Neuron (in vitro differentiated cells): ENCODE data around the gene MTA3.

Source experiments
- H2AFZ ChIP-seq: one replicate; pipeline ENCODE4 v1.6.1; 2013; ENCODE audit warnings: low read depth, mild to moderate bottlenecking, inconsistent platforms, low read length, moderate library complexity
- H3K27me3 ChIP-seq: one replicate; pipeline ENCODE4 v1.6.1; 2013; ENCODE audit warnings: low read length; ENCODE audit not compliant: insufficient read depth
- H3K36me3 ChIP-seq: one replicate; pipeline ENCODE4 v1.6.1; 2013; ENCODE audit warnings: low read length; ENCODE audit not compliant: insufficient read depth
- H3K4me1 ChIP-seq: one replicate; pipeline ENCODE4 v1.6.1; 2013; ENCODE audit warnings: low read length; ENCODE audit not compliant: insufficient read depth
- H3K4me3 ChIP-seq: 2 replicates; pipeline ENCODE4 v1.5.1; 2013; ENCODE audit warnings: mild to moderate bottlenecking, low read length, moderate library complexity
- H3K9me3 ChIP-seq: one replicate; pipeline ENCODE4 v1.6.1; 2013; ENCODE audit warnings: low read length

Gene MTA3

DNA sequence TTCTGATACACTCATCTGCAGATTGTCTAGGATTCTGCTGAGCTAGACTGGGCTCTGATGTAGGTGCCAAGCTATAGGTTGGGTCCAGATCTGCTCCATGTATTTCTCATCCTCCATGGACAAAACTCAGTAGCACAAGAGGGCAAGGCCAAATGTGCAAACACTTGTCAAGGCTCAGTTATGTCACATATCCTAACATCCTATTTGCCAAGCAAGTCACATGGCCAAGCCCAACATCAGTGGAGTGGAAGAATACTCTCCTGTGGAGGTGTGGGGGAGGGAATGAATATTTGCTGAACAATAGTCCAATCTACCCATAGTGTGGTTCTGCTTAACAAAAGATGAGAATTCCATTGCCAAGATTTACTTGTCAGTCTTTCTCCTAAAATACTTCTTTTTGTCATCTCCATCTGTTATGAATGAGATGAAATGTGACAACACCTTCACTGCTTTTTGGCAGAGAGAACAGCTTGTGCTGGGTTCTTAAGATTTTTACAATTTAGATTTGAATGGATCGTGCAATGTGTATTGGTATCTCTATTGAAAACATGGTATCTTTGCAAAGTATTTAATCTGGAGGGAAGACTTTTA is 105.7 kb downstream of the MTA3 start:
- Histone ChIP-seq H3K9me3 (no peaks in the 10 kb centered on the region), H2AFZ (no peak overlapping the region), H3K4me3 (no peak overlapping the region), H3K27me3 (no peaks in the 10 kb centered on the region), H3K4me1 (peaks cover 4% of the 10 kb centered on the region), H3K36me3 (peaks cover 1% of the 10 kb centered on the region)

DNA sequence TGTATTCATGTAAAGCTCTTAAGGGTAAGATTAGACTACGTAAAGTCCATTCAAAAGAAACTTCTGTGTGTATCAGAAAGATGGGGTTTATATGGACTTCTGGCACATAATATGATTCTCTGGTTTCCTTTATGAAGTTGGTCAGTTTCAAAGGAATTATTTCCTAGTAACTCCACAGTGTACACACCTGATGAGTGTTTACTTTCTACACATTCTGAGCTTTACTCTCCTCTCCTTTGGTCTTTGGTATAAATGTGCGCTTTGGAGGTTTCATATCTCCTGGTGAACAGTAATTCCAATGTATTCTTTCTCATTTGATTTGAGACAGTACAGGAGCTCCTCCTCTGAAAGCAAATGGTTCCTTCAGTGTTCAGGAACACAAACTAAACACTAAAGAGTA is 107.4 kb downstream of the MTA3 start:
- H3K4me3 ChIP-seq = no peak overlapping the region
- H3K9me3 ChIP-seq = no peaks in the 10 kb centered on the region
- no peak overlapping the region for H2AFZ ChIP-seq
- no peaks in the 10 kb centered on the region for H3K27me3 ChIP-seq
- H3K4me1 ChIP-seq = peaks cover 4% of the 10 kb centered on the region
- H3K36me3 ChIP-seq = peaks cover 4% of the 10 kb centered on the region

DNA sequence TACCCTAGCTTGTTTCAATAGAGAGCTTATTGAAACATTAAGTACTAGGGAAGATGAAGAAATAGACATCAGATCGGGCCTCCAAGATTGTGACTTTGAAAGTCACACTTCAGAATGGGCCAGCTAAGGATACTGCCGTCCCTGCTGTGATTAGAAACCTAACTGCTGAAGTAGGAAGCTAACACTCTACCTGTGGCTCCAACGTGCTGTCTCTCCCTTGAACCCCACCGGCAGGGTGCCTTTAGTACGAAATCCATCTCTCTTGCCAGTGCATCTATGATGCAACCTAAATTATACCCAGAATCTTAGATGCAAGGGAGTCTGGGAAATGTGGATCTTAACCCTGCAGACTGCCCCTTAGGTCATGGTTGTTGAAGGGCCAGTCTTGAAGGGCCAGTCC is 116.9 kb downstream of the MTA3 start:
- H3K4me3 ChIP-seq = no peak overlapping the region
- H3K36me3 ChIP-seq = peaks cover 3% of the 10 kb centered on the region
- H3K9me3 ChIP-seq = no peaks in the 10 kb centered on the region
- no peaks in the 10 kb centered on the region for H3K27me3 ChIP-seq
- no peaks in the 10 kb centered on the region for H3K4me1 ChIP-seq
- H2AFZ ChIP-seq = no peak overlapping the region

DNA sequence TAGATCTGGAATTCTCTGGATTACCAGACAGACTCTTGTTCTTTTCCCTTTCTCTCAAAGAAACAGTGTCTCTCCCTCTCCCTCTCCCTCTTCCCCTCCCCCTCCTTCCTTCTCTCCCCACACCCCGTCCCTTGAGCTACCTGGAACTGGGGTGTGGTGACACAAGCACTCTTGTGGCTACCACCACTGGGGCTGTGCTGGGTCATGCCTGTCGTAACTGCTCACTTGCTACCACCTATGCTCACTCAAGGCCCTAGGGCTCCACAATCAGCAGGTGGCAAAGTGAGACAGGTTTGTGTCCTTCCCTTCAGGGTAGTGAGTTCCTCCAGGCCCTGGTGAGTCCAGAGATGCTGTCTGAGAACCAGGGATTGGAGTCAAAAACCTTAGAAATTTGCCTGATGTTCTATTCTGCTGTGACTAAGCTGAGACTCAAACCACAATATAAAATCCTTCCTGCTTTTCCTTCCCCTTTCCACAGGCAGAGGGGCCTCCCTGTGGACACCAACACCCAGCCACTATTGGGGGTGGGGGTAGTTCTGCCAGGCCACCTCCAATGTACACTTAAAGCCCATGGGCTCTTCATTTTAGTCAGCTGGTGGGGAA is 124.7 kb downstream of the MTA3 start:
- no peak overlapping the region for H2AFZ ChIP-seq
- H3K27me3 ChIP-seq = no peaks in the 10 kb centered on the region
- no peak overlapping the region for H3K4me3 ChIP-seq
- H3K4me1 ChIP-seq = no peaks in the 10 kb centered on the region
- no peaks in the 10 kb centered on the region for H3K9me3 ChIP-seq
- H3K36me3 ChIP-seq = peaks cover 5% of the 10 kb centered on the region

DNA sequence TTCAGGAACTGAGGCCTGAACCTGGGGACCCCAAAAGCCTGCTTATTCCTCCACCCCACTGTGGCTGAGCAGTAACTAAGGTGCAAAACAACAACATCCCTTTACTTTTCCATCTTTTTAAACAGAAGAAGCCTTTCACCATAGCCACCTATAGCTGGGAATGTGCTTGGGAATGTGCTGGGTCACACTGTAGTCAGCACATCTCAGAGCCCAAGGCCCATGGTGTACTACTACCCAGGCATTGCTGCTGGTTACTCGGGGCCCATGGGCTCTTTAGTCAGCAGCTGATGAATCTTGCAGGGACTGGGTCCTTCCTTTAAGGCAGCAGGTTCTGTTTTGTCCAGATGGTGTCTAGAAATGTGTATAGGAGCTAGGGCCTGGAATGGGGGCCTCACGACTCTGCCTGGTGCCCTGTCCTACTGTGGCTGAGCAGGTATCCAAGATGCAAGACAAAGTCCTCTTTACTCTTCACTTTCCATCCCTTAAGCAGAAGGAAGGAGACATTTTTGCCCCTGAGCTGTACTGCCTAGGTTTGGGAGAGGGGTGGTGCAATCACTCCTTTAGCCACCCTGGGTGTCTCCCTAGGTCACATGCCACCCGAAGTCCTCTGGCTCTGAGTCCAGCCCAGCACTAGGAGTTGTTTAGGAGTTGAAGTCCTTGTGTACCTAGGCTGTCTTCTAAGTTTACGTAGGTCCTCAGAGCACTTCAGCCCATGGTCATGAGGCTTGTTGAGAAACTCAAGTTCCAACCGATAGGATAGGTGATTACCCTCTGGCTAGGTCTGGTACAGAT is 125.5 kb downstream of the MTA3 start:
- Histone ChIP-seq H3K27me3 (no peaks in the 10 kb centered on the region), H3K9me3 (no peaks in the 10 kb centered on the region), H3K36me3 (peaks cover 5% of the 10 kb centered on the region), H3K4me3 (no peak overlapping the region), H2AFZ (no peak overlapping the region), H3K4me1 (no peaks in the 10 kb centered on the region)

DNA sequence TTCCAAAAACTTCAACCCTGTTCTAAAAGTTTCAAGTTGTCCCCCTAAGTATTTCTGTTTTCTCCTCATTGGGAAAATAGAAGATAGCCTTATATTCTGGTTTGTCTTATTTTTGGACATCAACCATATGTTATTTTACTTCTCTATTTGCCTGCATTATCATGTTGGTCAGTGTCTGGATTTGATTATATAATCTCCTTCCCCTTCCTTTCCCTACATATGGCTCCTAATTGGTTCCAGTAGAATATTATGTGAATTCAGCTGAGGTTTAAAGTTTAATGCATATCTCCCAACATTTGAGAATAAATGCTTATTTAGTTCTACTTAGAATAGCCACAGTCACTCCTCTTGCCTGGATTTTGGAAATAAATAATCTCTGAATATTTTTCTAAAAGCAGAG is 128.6 kb downstream of the MTA3 start:
- no peak overlapping the region for H2AFZ ChIP-seq
- no peaks in the 10 kb centered on the region for H3K9me3 ChIP-seq
- no peak overlapping the region for H3K4me3 ChIP-seq
- peaks cover 2% of the 10 kb centered on the region for H3K36me3 ChIP-seq
- no peaks in the 10 kb centered on the region for H3K27me3 ChIP-seq
- no peaks in the 10 kb centered on the region for H3K4me1 ChIP-seq

DNA sequence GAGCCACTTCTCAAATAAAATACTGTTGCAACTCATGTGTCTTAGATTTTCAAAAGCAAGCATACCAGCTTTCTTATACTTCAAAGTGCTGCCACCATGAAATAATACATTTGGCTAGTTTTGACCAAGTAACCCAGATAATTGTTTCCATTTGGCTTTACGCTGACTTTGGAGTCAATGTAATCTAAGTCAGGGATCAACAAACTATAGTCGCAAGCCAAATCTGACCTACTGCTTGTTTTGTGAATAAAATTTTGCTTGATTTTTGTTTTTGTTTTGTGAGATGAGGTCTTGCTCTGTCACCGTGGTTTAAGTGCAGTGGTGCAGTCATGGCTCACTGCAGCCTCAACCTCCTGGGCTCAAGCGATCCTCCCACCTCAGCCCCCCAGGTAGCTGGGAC is 130.5 kb downstream of the MTA3 start:
- no peaks in the 10 kb centered on the region for H3K27me3 ChIP-seq
- H3K4me3 ChIP-seq = no peak overlapping the region
- no peaks in the 10 kb centered on the region for H3K4me1 ChIP-seq
- H3K9me3 ChIP-seq = no peaks in the 10 kb centered on the region
- no peak overlapping the region for H2AFZ ChIP-seq
- H3K36me3 ChIP-seq = peaks cover 5% of the 10 kb centered on the region

DNA sequence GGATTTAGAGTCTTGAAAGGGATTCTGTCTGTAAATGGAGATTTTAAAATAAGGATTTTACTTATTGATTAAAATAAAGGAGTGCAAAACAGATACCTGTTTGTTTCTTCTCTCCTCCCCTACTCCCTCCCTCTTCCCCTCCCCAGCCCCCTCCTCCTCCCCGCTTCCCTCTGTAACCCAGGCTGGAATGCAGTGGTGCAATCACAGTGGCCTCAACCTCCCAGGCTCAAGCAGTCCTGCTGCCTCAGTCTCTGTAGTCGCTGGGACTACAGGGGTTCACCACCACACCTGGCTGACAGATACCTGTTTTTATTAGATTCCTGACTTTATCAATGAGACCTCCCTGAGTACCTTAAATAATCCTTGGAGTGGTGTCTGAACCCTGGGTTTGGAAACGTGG is 138.4 kb downstream of the MTA3 start:
- Histone ChIP-seq H3K36me3 (peaks cover 30% of the 10 kb centered on the region), H3K4me1 (no peaks in the 10 kb centered on the region), H3K27me3 (no peaks in the 10 kb centered on the region), H2AFZ (no peak overlapping the region), H3K4me3 (no peak overlapping the region), H3K9me3 (no peaks in the 10 kb centered on the region)

DNA sequence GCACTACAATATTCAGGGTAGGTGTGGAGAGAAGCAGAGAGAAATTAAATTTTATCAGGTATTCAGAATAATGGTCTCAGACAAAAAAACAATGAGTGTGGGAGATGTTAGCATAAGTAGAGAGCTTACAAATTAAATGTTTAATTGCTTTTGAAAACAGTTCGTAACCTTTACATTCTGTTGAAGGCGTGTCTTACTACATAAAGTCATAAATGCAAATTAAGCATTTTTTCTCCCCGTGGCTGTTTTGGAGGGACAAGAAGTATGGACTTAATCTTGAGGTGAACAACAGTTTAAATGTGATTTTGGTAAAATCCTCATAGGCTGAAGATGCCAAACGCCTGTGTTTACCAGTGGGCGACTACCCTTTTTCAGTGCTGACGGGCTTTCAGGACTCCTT is 139.7 kb downstream of the MTA3 start:
- no peaks in the 10 kb centered on the region for H3K4me1 ChIP-seq
- no peak overlapping the region for H3K4me3 ChIP-seq
- peaks cover 33% of the 10 kb centered on the region for H3K36me3 ChIP-seq

DNA sequence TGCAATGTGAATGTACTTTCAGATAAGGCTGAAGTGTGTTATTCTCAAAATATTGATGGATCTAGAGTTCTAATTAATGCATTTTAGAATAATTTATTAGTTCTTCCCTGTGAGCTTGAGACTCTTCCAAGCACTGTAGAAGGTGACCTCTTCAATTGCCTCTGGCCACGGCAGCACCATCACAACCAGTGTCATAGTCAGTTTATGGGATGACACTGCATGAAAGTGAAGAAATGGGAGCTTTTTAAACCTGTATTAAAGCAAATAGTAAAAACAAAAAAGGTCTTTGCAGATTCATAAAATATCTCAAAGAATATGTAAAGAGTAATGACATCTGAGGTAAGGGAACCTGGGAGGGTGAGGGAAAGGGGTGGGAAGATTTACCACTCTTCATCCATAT is 143.5 kb downstream of the MTA3 start:
- Histone ChIP-seq H3K4me3 (no peak overlapping the region), H3K36me3 (peaks cover 21% of the 10 kb centered on the region), H2AFZ (no peak overlapping the region), H3K9me3 (no peaks in the 10 kb centered on the region), H3K27me3 (no peaks in the 10 kb centered on the region), H3K4me1 (no peaks in the 10 kb centered on the region)

More for the DNA sequence above, 139.7 kb downstream of the MTA3 start:
- H2AFZ ChIP-seq = no peak overlapping the region
- no peaks in the 10 kb centered on the region for H3K9me3 ChIP-seq
- H3K27me3 ChIP-seq = no peaks in the 10 kb centered on the region

DNA sequence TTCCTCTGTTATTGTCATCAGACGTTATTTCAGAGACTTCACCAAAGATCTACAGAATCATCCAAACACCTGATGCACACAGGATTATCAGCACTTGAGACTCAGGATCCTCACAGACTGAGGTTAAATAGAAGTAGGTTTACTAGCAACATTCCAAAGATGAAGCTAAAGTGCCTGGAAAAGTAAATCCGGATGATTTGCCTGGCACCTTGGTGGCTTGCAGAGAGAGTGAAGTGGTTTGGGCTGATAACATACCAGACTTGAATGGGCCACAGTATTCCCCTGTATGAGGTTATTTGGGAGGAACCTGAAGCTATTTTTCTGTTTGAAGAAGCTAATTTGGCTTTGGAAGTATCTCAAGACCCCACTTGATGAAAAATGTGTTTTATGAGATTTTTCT is 144.5 kb downstream of the MTA3 start:
- no peaks in the 10 kb centered on the region for H3K27me3 ChIP-seq
- no peak overlapping the region for H3K4me3 ChIP-seq
- no peaks in the 10 kb centered on the region for H3K9me3 ChIP-seq
- H2AFZ ChIP-seq = no peak overlapping the region
- H3K36me3 ChIP-seq = peaks cover 21% of the 10 kb centered on the region
- H3K4me1 ChIP-seq = no peaks in the 10 kb centered on the region

DNA sequence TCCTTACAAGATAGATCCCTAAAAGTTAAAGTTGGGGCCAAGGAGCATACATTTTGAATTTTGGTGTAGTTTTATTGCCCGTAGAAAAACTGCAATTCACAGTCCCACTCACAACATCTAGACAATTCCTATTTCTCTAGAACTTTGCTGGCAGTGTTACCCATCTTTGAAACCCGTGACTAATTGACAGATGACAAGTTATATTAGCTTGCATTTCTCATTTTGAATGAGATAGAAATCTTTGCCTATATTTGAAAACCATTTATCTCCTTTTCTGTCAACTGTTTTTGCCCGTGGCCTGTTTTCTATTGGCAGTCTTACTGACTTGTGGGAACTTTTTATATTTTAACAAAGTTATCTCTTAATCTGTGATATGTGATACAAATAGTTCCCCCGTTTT is 145.5 kb downstream of the MTA3 start:
- Histone ChIP-seq H2AFZ (no peak overlapping the region), H3K27me3 (no peaks in the 10 kb centered on the region), H3K4me3 (no peak overlapping the region), H3K4me1 (no peaks in the 10 kb centered on the region), H3K9me3 (no peaks in the 10 kb centered on the region), H3K36me3 (peaks cover 14% of the 10 kb centered on the region)

DNA sequence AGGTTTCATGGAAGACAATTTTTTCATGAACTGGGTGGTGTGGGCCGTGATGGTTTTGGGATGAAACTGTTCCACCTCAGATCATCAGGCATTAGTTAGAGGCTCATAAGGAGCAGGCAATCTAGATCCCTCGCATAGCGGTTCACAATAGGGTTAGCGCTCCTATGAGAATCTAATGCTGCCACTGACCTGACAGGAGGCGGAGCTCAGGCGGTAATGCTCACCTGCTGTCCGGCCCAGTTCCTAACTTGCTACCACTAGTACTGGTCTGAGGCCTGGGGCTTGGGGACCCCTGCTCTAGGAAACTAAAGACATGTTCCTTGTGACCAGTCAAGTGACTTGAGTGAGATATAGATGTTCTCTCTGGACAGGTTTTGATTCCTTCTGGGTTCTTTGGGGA is 146.3 kb downstream of the MTA3 start:
- Histone ChIP-seq H3K4me3 (no peak overlapping the region), H2AFZ (no peak overlapping the region), H3K9me3 (no peaks in the 10 kb centered on the region), H3K27me3 (no peaks in the 10 kb centered on the region), H3K4me1 (no peaks in the 10 kb centered on the region), H3K36me3 (peaks cover 6% of the 10 kb centered on the region)
